ENCODE results near the gene CXCL12.

DNA sequence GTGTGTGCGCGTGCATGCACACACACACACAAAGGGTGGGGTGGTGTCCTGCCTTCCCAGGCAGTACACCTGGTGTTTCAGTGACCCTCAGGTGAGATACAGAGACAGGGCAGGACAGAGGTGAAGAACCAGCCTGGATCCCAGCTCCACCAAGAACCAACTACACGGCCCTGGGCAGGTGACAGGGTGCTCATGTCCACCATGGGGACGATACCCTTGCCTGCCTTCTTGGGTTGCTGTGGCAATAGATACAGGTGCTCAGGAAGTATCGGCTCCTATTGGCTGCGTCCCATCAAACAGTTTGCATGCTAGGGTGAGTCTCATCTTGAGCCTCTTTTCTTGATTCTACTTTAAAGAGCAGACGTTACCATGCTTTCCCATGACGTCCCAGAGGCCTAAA is 33.7 kb upstream of the CXCL12 start:
- no peak for TF ChIP-seq GATA3 (IDR thresholded peaks at IDR 0.05; ENCODE audit: low read depth, low read length)
- TF ChIP-seq GATA2 (IDR thresholded peaks at IDR 0.05; ENCODE audit: low read depth, low read length) = no peak
